Lung (tissue), 12 donors: ENCODE results near the gene BRWD1. TPM values are rescaled to one million over a fixed set of nuclear protein-coding genes. Genes with fewer than 3 reads are reported as not detected.

ENCODE experiments used
- ATAC-seq: fragments of 200-7000 bp; cut with Tn5 transposase; one replicate; pipeline ENCODE4 v1.9.1; 2020; ENCODE audit warnings: moderate number of reproducible peaks; ENCODE audit not compliant: insufficient read depth, low FRiP score
- DNase-seq, 3 donors: peaks; one replicate each; pipeline ENCODE4 v3.0.0-alpha.2; 2013 to 2017
- H3K27ac ChIP-seq, 2 donors: one replicate each; pipeline ENCODE4 v1.5.1; 2013; ENCODE audit warnings: mild to moderate bottlenecking in 2 of 2, moderate library complexity in 2 of 2, control low read depth in 1 of 2, inconsistent platforms in 1 of 2, low read depth in 1 of 2, low read length in 1 of 2
- H3K27me3 ChIP-seq, 3 donors: one replicate each; pipeline ENCODE4 v1.5.1; 2013; ENCODE audit warnings: low read length in 2 of 3; ENCODE audit not compliant: control insufficient read depth in 3 of 3, insufficient read depth in 3 of 3
- H3K36me3 ChIP-seq, 4 donors: one replicate each; pipeline ENCODE4 v1.5.1; 2013; ENCODE audit warnings: low read length in 4 of 4, mild to moderate bottlenecking in 1 of 4, moderate library complexity in 1 of 4; ENCODE audit not compliant: control insufficient read depth in 4 of 4, insufficient read depth in 4 of 4
- H3K4me1 ChIP-seq, 5 donors: one replicate each; pipeline ENCODE4 v1.5.1; 2013; ENCODE audit warnings: low read length in 5 of 5, mild to moderate bottlenecking in 2 of 5, moderate library complexity in 1 of 5; ENCODE audit not compliant: control insufficient read depth in 5 of 5, insufficient read depth in 5 of 5
- H3K4me3 ChIP-seq: one replicate; pipeline ENCODE4 v1.5.1; 2013; ENCODE audit warnings: mild to moderate bottlenecking, control low read depth, moderate library complexity
- H3K9ac ChIP-seq, 2 donors: one replicate each; pipeline ENCODE4 v1.5.1; 2013; ENCODE audit warnings: low read length in 2 of 2, control low read depth in 1 of 2; ENCODE audit not compliant: insufficient read depth in 1 of 2
- H3K9me3 ChIP-seq, 4 donors: one replicate each; pipeline ENCODE4 v1.5.1; 2013; ENCODE audit warnings: low read length in 3 of 4, mild to moderate bottlenecking in 1 of 4, moderate library complexity in 1 of 4; ENCODE audit not compliant: control insufficient read depth in 4 of 4, insufficient read depth in 3 of 4
- CTCF ChIP-seq: IDR thresholded peaks from 2 replicates; pipeline ENCODE4 v1.5.1; 2012; ENCODE audit warnings: mild to moderate bottlenecking; ENCODE audit errors: control extremely low read depth, extremely low read depth
- WGBS, 2 donors: extraction: QIAGEN DNeasy Blood & Tissue Kit; methylation state at CpG; one replicate each; pipeline ENCODE4 v1.1.7; 2013; 5-methylcytosine and 5-hydroxymethylcytosine counted together
- polyA plus RNA-seq, 2 donors: library from polyadenylated mRNA; stranded (reverse); fragments of 200-250 nt; gene quantifications; one replicate each; pipeline ENCODE4 v1.2.1, GENCODE V29; 2013
- total RNA-seq, 2 donors: library from RNA; depleted of rRNA in 1 of 2; stranded (reverse); fragments of >200 nt in 1 of 2; gene quantifications; one replicate each; pipeline ENCODE4 v1.2.1, GENCODE V29; 2014 to 2021
- donor health status: control.
- donor health status: control.
- donor health status: Bipolar disorder and iron deficiency.
- donor health status: healthy.
- donor health status: DM: yes; HTN: yes; CAD: no.

BRWD1 gene
- total and polyA plus RNA-seq, 4 donors = 9.5 to 145 (median 20.1) TPM

GRCh38 chr21:39182016-39182415 lies 131.4 kb downstream of the BRWD1 start:
- DNase-seq (peak in 1 of 3 donors; percentile 21), ATAC-seq (no peak)
- peak overlapping the region; percentile 25 for H3K4me3 ChIP-seq
- WGBS, 2 donors = 57 to 59% methylated on average over 8 of the region's 8 CpGs
- H3K4me1 ChIP-seq = peaks cover 2 to 18% (median 8%) of the 10 kb centered on the region in 5 donors
- no peaks in the 10 kb centered on the region for H3K27me3 ChIP-seq
- H3K9ac ChIP-seq = peak overlapping the region in 1 of 2 donors; percentile 72
- H3K9me3 ChIP-seq = no peaks in the 10 kb centered on the region
- peaks cover 0 to 6% (median 3%) of the 10 kb centered on the region in 4 donors for H3K36me3 ChIP-seq
- no peak overlapping the region for H3K27ac ChIP-seq
- no peak for TF ChIP-seq CTCF

DNA sequence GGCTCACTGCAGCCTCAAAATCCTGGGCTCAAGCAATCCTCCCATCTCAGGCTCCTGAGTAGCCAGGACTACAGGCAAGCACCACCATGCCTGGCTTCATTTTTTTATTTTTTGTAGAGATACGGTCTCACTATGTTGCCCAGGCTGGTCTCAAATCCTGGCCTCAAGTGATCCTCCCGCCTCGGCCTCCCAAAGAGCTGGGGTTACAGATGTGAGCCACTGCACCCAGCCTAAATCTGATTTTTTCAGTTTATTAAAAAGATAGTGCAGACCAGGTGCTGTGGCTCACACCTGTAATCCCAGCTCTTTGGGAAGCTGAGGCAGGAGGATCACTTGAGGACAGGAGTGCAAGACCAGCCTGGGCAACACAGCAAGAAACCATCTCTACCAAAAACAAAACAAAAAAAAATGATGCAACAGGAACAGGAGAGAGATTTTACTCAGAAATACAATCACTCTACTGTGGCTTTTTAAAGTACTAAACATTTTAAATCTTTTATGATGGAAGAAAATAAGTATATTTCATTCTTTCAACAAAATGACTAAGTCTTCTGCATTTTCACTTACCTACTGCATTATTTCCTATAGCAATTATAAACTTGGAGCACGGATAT lies 132.1 kb downstream of the BRWD1 start:
- 87 to 89% methylated on average over 4 of the region's 4 CpGs for WGBS, 2 donors

GRCh38 chr21:39180429-39181019 lies 132.9 kb downstream of the BRWD1 start:
- ATAC-seq (no peak), DNase-seq (no peak)
- no peak for TF ChIP-seq CTCF
- Histone ChIP-seq H3K36me3 (peaks cover 0 to 6% (median 4%) of the 10 kb centered on the region in 4 donors), H3K27me3 (no peaks in the 10 kb centered on the region), H3K9me3 (no peaks in the 10 kb centered on the region), H3K4me3 (no peak overlapping the region), H3K9ac (no peak overlapping the region), H3K27ac (no peak overlapping the region), H3K4me1 (peaks cover 2 to 18% (median 8%) of the 10 kb centered on the region in 5 donors)
- 95 to 96% methylated on average over 2 of the region's 2 CpGs for WGBS, 2 donors

More for the DNA sequence above, 132.1 kb downstream of the BRWD1 start:
- no peak overlapping the region for H3K27ac ChIP-seq
- H3K27me3 ChIP-seq = no peaks in the 10 kb centered on the region
- H3K9ac ChIP-seq = no peak overlapping the region
- no peak overlapping the region for H3K4me3 ChIP-seq
- peaks cover 0 to 6% (median 3%) of the 10 kb centered on the region in 4 donors for H3K36me3 ChIP-seq
- ATAC-seq = no peak
- H3K9me3 ChIP-seq = no peaks in the 10 kb centered on the region
- peaks cover 2 to 18% (median 8%) of the 10 kb centered on the region in 5 donors for H3K4me1 ChIP-seq
- TF ChIP-seq CTCF = no peak
- no peak for DNase-seq
